Subcutaneous adipose tissue (tissue), 4 donors: ENCODE data around the gene NRARP. TPM values are rescaled to one million over a fixed set of nuclear protein-coding genes. Genes with fewer than 3 reads are reported as not detected.

Experiments used
- CTCF ChIP-seq: fragments of 450-650 bp; IDR thresholded peaks from one replicate; pipeline ENCODE4 v1.5.1; 2016; ENCODE audit warnings: low read depth, mild to moderate bottlenecking, control low read depth, antibody characterized with exemption, moderate library complexity
- total RNA-seq, 4 donors: library from RNA; depleted of rRNA; stranded (reverse); fragments of >200 nt; gene quantifications; one replicate each; pipeline ENCODE4 v1.1.0, GENCODE V29; 2016

The NRARP gene
- total RNA-seq, 4 donors from 2014 or later, result 0.51 to 11.5 (median 2.9) TPM

- no peak for TF ChIP-seq CTCF
Observed at GRCh38 chr9:137300567-137301080, 1.4 kb downstream of the NRARP start.

GRCh38 chr9:137299938-137300337, 2.1 kb downstream of the NRARP start:
- TF ChIP-seq CTCF, result no peak

GRCh38 chr9:137299203-137299565, 2.9 kb downstream of the NRARP start:
- TF ChIP-seq CTCF, result no peak

- TF ChIP-seq CTCF, result no peak
Observed at GRCh38 chr9:137298401-137299202, 3.5 kb downstream of the NRARP start.

- TF ChIP-seq CTCF, result no peak
Observed at GRCh38 chr9:137297966-137298365, 4.1 kb downstream of the NRARP start.

- no peak for TF ChIP-seq CTCF
Observed at GRCh38 chr9:137296670-137297664, 5.1 kb downstream of the NRARP start.
